Natural killer cell (primary cell): ENCODE measurements around the gene MAP4K1. TPM values are rescaled to one million over a fixed set of nuclear protein-coding genes. Genes with fewer than 3 reads are reported as not detected.

Experiments used
- ATAC-seq, 3 donors: fragments of 150-1000 bp in 2 of 3; fragments of 200-7000 bp in 1 of 3; cut with Tn5 transposase; 1 replicate in 1 of 3; 2 replicates in 2 of 3; pipeline ENCODE4 v1.10.0; 2021; ENCODE audit warnings: mild to moderate bottlenecking in 2 of 3, moderate library complexity in 2 of 3
- DNase-seq, 2 donors: peaks; one replicate each; pipeline versions ENCODE4 v3.0.0 to v3.0.0-alpha.2; 2013 to 2021; ENCODE audit warnings: mixed read lengths in 1 of 2
- H3K27ac ChIP-seq: one replicate; pipeline ENCODE4 v1.5.1; 2013; ENCODE audit warnings: mild to moderate bottlenecking, low read length
- H3K27me3 ChIP-seq: one replicate; pipeline ENCODE4 v1.6.1; 2013; ENCODE audit warnings: low read length; ENCODE audit not compliant: control insufficient read depth, insufficient read depth
- H3K36me3 ChIP-seq: one replicate; pipeline ENCODE4 v1.6.1; 2013; ENCODE audit warnings: low read length; ENCODE audit not compliant: control insufficient read depth, insufficient read depth
- H3K4me1 ChIP-seq: one replicate; pipeline ENCODE4 v1.6.1; 2013; ENCODE audit warnings: low read length; ENCODE audit not compliant: control insufficient read depth, insufficient read depth
- H3K4me3 ChIP-seq: one replicate; pipeline ENCODE4 v1.5.1; 2013; ENCODE audit warnings: low read length
- H3K9me3 ChIP-seq: one replicate; pipeline ENCODE4 v1.6.1; 2013; ENCODE audit warnings: low read length; ENCODE audit not compliant: control insufficient read depth, insufficient read depth
- H3K27ac Mint-ChIP-seq, 2 donors: one replicate each; pipeline ENCODE4 v1.8.0; 2022; ENCODE audit warnings: mild to moderate bottlenecking in 2 of 2, mixed read lengths in 2 of 2, moderate library complexity in 1 of 2
- H3K27me3 Mint-ChIP-seq, 2 donors: one replicate each; pipeline ENCODE4 v1.8.0; 2022; ENCODE audit warnings: low read depth in 2 of 2, mixed read lengths in 2 of 2
- H3K36me3 Mint-ChIP-seq: one replicate; pipeline ENCODE4 v1.8.0; 2022; ENCODE audit warnings: mixed read lengths
- H3K4me1 Mint-ChIP-seq, 2 donors: one replicate each; pipeline ENCODE4 v1.8.0; 2022; ENCODE audit warnings: mixed read lengths in 2 of 2
- H3K4me3 Mint-ChIP-seq: one replicate; pipeline ENCODE4 v1.8.0; 2022; ENCODE audit warnings: mild to moderate bottlenecking, moderate library complexity, mixed read lengths
- H3K9me3 Mint-ChIP-seq, 2 donors: one replicate each; pipeline ENCODE4 v1.8.0; 2022; ENCODE audit warnings: mixed read lengths in 2 of 2
- CTCF ChIP-seq: fragments of 200-600 bp; IDR thresholded peaks from one replicate; pipeline ENCODE4 v1.8.0; 2022; ENCODE audit warnings: antibody characterized with exemption
- WGBS: methylation state at CpG from one replicate; pipeline ENCODE4 v1.1.7; 2013; ENCODE audit warnings: missing lambda C conversion rate; ENCODE audit not compliant: insufficient coverage; 5-methylcytosine and 5-hydroxymethylcytosine counted together
- intact Hi-C: fragments of 100-400 bp; cut with micrococcal nuclease; formaldehyde crosslinking; loops from one replicate; pipeline ENCODE4 v1.14.2; 2022
- total RNA-seq, 4 donors: library from RNA; stranded (reverse); fragments of 120-200 nt in 1 of 4; gene quantifications; one replicate each; pipeline versions ENCODE4 v1.2.3 to v1.2.4, GENCODE V29; 2013 to 2022

MAP4K1 gene
- total RNA-seq, 3 donors from 2014 or later (not counting 1 experiment from before 2014, with no cell fraction given) = 162 to 201 (median 163) TPM

GRCh38 chr19:38562096-38562495, 55.7 kb downstream of the MAP4K1 start:
- intact Hi-C loops = no loop called here
- H3K4me3 ChIP-seq = no peak overlapping the region
- Mint-ChIP-seq H3K36me3 (no peaks in the 10 kb centered on the region), H3K4me1 (peaks cover 4 to 30% of the 10 kb centered on the region in 2 donors), H3K27me3 (peaks cover 19 to 20% of the 10 kb centered on the region in 2 donors), H3K9me3 (no peaks in the 10 kb centered on the region), H3K27ac (no peak overlapping the region), H3K4me3 (no peak overlapping the region)
- no peak for TF ChIP-seq CTCF
- peaks cover 42% of the 10 kb centered on the region for H3K4me1 ChIP-seq
- no peak overlapping the region for H3K27ac ChIP-seq
- no peaks in the 10 kb centered on the region for H3K36me3 ChIP-seq
- H3K9me3 ChIP-seq = no peaks in the 10 kb centered on the region
- peaks cover 2% of the 10 kb centered on the region for H3K27me3 ChIP-seq
- ATAC-seq (no peak), DNase-seq (no peak)
- 87% methylated on average over 6 of the region's 6 CpGs for WGBS

- no peaks in the 10 kb centered on the region for H3K36me3 ChIP-seq
- peaks cover 47% of the 10 kb centered on the region for H3K4me1 ChIP-seq
- intact Hi-C loops = no loop called here
- no peak overlapping the region for H3K4me3 ChIP-seq
- H3K9me3 Mint-ChIP-seq = no peaks in the 10 kb centered on the region
- 94% methylated on average over 11 of the region's 11 CpGs for WGBS
- DNase-seq = no peak
- ATAC-seq = no peak
- H3K4me1 Mint-ChIP-seq = peaks cover 6 to 32% of the 10 kb centered on the region in 2 donors
- no peak overlapping the region for H3K4me3 Mint-ChIP-seq
- peaks cover 19 to 20% of the 10 kb centered on the region in 2 donors for H3K27me3 Mint-ChIP-seq
- no peak for TF ChIP-seq CTCF
- H3K9me3 ChIP-seq = no peaks in the 10 kb centered on the region
- no peak overlapping the region for H3K27ac ChIP-seq
- peaks cover 2% of the 10 kb centered on the region for H3K27me3 ChIP-seq
- no peaks in the 10 kb centered on the region for H3K36me3 Mint-ChIP-seq
- no peak overlapping the region for H3K27ac Mint-ChIP-seq
These were observed 56.1 kb downstream of the MAP4K1 start for GRCh38 chr19:38561658-38562057.

- Histone ChIP-seq H3K4me3 (no peak overlapping the region), H3K27me3 (peaks cover 2% of the 10 kb centered on the region), H3K27ac (no peak overlapping the region), H3K36me3 (no peaks in the 10 kb centered on the region), H3K9me3 (no peaks in the 10 kb centered on the region), H3K4me1 (peaks cover 51% of the 10 kb centered on the region)
- H3K9me3 Mint-ChIP-seq = no peaks in the 10 kb centered on the region
- TF ChIP-seq CTCF = no peak
- WGBS = 94% methylated on average over 42 of the region's 42 CpGs
- intact Hi-C loops = no loop called here
- no peak overlapping the region for H3K27ac Mint-ChIP-seq
- no peak for ATAC-seq
- no peak for DNase-seq
- no peak overlapping the region for H3K4me3 Mint-ChIP-seq
- H3K4me1 Mint-ChIP-seq = peaks cover 6 to 32% of the 10 kb centered on the region in 2 donors
- H3K36me3 Mint-ChIP-seq = no peaks in the 10 kb centered on the region
- peaks cover 19 to 20% of the 10 kb centered on the region in 2 donors for H3K27me3 Mint-ChIP-seq
These were observed 56.6 kb downstream of the MAP4K1 start for GRCh38 chr19:38561053-38561606.
